Measurements from ENCODE around the gene TSC22D2. TPM values are rescaled to one million over a fixed set of nuclear protein-coding genes. Genes with fewer than 3 reads are reported as not detected.

Gene TSC22D2
- total RNA-seq, 4 donors from 2014 or later = 19.8 to 59.7 (median 29.5) TPM

- Histone ChIP-seq H3K9me3 (no peaks in the 10 kb centered on the region), H3K27me3 (no peaks in the 10 kb centered on the region), H3K27ac (peak overlapping the region in 2 of 4 donors; percentile 25 to 43), H3K4me3 (no peak overlapping the region), H3K4me1 (peaks cover 7 to 70% (median 24%) of the 10 kb centered on the region in 4 donors), H3K36me3 (no peaks in the 10 kb centered on the region)
- intact Hi-C loops (cut with DNase I; ENCODE audit: low total_unique reads) = no loop called here
- TF ChIP-seq POLR2AphosphoS5 (IDR thresholded peaks at IDR 0.05) = peak in 1 of 3 donors; percentile 5
- no peak for TF ChIP-seq EP300 (IDR thresholded peaks at IDR 0.05; ENCODE audit: low read depth)
- no peak for DNase-seq
- in situ Hi-C loops (cut with MboI; ENCODE audit: low pct_ligation_motif_present in 1 of 4, low pct_unique_long_range_greater_than_20kb in 1 of 4, low sequenced_read_pairs in 3 of 4) = no loop called here
Measured at GRCh38 chr3:150449169-150449721, 41.1 kb downstream of the TSC22D2 start.

- Histone ChIP-seq H3K9me3 (no peaks in the 10 kb centered on the region), H3K27ac (no peak overlapping the region), H3K4me1 (peaks cover 7 to 78% (median 30%) of the 10 kb centered on the region in 4 donors), H3K36me3 (no peaks in the 10 kb centered on the region), H3K4me3 (no peak overlapping the region), H3K27me3 (no peaks in the 10 kb centered on the region)
- in situ Hi-C loops (cut with MboI; ENCODE audit: low pct_ligation_motif_present in 1 of 4, low pct_unique_long_range_greater_than_20kb in 1 of 4, low sequenced_read_pairs in 3 of 4) (no loop called here), intact Hi-C loops (cut with DNase I; ENCODE audit: low total_unique reads) (no loop called here)
- no peak for DNase-seq
- TF ChIP-seq EP300 (IDR thresholded peaks at IDR 0.05; ENCODE audit: low read depth) (no peak), POLR2AphosphoS5 (IDR thresholded peaks at IDR 0.05) (no peak), POLR2A (IDR thresholded peaks at IDR 0.05) (no peak)
- TF ChIP-seq, protein P1, sequence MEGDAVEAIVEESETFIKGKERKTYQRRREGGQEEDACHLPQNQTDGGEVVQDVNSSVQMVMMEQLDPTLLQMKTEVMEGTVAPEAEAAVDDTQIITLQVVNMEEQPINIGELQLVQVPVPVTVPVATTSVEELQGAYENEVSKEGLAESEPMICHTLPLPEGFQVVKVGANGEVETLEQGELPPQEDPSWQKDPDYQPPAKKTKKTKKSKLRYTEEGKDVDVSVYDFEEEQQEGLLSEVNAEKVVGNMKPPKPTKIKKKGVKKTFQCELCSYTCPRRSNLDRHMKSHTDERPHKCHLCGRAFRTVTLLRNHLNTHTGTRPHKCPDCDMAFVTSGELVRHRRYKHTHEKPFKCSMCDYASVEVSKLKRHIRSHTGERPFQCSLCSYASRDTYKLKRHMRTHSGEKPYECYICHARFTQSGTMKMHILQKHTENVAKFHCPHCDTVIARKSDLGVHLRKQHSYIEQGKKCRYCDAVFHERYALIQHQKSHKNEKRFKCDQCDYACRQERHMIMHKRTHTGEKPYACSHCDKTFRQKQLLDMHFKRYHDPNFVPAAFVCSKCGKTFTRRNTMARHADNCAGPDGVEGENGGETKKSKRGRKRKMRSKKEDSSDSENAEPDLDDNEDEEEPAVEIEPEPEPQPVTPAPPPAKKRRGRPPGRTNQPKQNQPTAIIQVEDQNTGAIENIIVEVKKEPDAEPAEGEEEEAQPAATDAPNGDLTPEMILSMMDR (IDR thresholded peaks at IDR 0.05) = no peak
Measured at GRCh38 chr3:150450916-150451315, 42.8 kb downstream of the TSC22D2 start.

- DNase-seq = no peak
Measured at GRCh38 chr3:150451329-150452048, 43.4 kb downstream of the TSC22D2 start.

DNA sequence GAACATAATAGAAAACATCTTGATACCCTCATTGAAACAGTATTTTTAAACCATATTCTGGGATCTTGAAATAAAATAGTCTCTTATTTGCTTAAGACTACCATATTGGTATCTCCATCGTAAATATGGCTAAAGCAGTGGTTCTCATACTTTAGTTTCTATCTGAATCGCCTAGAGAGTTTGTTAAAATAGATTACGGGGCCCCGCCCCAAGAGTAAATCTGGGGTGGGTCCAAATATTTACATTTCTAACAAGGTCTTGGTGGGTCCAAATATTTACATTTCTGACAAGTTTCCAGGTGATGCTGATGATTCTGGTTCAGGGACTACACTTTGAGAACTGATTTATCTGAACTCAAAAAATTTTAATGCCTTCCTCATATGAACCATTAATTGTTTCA, 45.3 kb downstream of the TSC22D2 start:
- TF ChIP-seq, protein P1 (IDR thresholded peaks at IDR 0.05) = no peak
- no peak for TF ChIP-seq EP300 (IDR thresholded peaks at IDR 0.05; ENCODE audit: low read depth)
- intact Hi-C loops (cut with DNase I; ENCODE audit: low total_unique reads) (no loop called here), in situ Hi-C loops (cut with MboI; ENCODE audit: low pct_ligation_motif_present in 1 of 4, low pct_unique_long_range_greater_than_20kb in 1 of 4, low sequenced_read_pairs in 3 of 4) (no loop called here)
- H3K36me3 ChIP-seq = peaks cover 0 to 5% (median under 1%) of the 10 kb centered on the region in 4 donors
- no peak for DNase-seq
- WGBS, 2 donors (ENCODE audit: low coverage in 1 of 2) = 60 to 61% methylated on average over 4 of the region's 4 CpGs
- H3K4me1 ChIP-seq = peaks cover 4 to 61% (median 30%) of the 10 kb centered on the region in 4 donors
- H3K27me3 ChIP-seq = no peaks in the 10 kb centered on the region
- H3K27ac ChIP-seq = peak overlapping the region in 1 of 4 donors; percentile 52
- no peak overlapping the region for H3K4me3 ChIP-seq
- H3K9me3 ChIP-seq = no peaks in the 10 kb centered on the region

More at GRCh38 chr3:150451329-150452048, 43.4 kb downstream of the TSC22D2 start:
- H3K27me3 ChIP-seq = no peaks in the 10 kb centered on the region
- H3K4me3 ChIP-seq = no peak overlapping the region
- in situ Hi-C loops (cut with MboI; ENCODE audit: low pct_ligation_motif_present in 1 of 4, low pct_unique_long_range_greater_than_20kb in 1 of 4, low sequenced_read_pairs in 3 of 4) = no loop called here
- H3K4me1 ChIP-seq = peaks cover 7 to 78% (median 30%) of the 10 kb centered on the region in 4 donors
- no peak overlapping the region for H3K27ac ChIP-seq
- intact Hi-C loops (cut with DNase I; ENCODE audit: low total_unique reads) = no loop called here
- H3K36me3 ChIP-seq = no peaks in the 10 kb centered on the region
- H3K9me3 ChIP-seq = no peaks in the 10 kb centered on the region
- 89 to 100% methylated on average over 1 of the region's 1 CpG for WGBS, 2 donors (ENCODE audit: low coverage in 1 of 2)
- TF ChIP-seq POLR2A (IDR thresholded peaks at IDR 0.05) (no peak), EP300 (IDR thresholded peaks at IDR 0.05; ENCODE audit: low read depth) (no peak), POLR2AphosphoS5 (IDR thresholded peaks at IDR 0.05) (no peak)
- TF ChIP-seq, protein P1 (IDR thresholded peaks at IDR 0.05) = no peak
